Subcutaneous adipose tissue (tissue), 4 donors: Measurements from ENCODE around the gene STXBP6. TPM values are rescaled to one million over a fixed set of nuclear protein-coding genes. Genes with fewer than 3 reads are reported as not detected.

ENCODE experiments used
- total RNA-seq, 4 donors: library from RNA; depleted of rRNA; stranded (reverse); fragments of >200 nt; gene quantifications; one replicate each; pipeline ENCODE4 v1.1.0, GENCODE V29; 2016
- TF ChIP-seq, protein P1 (sequence below): fragments of 450-650 bp; IDR thresholded peaks from one replicate; pipeline ENCODE4 v1.5.1; 2016; ENCODE audit warnings: low read depth, mild to moderate bottlenecking, control low read depth, antibody characterized with exemption, moderate library complexity

Gene STXBP6
- total RNA-seq, 4 donors from 2014 or later: 5.4 to 11.7 (median 9.3) TPM

DNA sequence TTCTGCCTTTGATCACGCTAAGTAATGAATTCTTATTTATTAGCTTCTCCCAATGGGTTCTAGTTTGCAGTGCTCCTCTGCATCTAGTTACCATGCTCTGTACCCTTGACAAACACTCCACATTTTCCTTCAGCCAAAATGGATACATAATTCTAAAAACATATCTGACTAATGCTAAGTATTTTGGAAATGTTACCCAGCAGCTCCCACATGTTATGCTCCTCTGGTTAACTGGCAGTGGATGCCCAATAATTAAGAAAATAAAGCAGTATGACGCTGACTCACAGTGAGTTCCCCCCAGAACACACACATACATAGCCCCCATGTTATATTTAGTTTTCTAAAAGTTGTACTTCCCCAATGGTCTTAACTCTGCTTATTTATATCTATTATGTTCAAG, 74.6 kb downstream of the STXBP6 start:
- TF ChIP-seq, protein P1, sequence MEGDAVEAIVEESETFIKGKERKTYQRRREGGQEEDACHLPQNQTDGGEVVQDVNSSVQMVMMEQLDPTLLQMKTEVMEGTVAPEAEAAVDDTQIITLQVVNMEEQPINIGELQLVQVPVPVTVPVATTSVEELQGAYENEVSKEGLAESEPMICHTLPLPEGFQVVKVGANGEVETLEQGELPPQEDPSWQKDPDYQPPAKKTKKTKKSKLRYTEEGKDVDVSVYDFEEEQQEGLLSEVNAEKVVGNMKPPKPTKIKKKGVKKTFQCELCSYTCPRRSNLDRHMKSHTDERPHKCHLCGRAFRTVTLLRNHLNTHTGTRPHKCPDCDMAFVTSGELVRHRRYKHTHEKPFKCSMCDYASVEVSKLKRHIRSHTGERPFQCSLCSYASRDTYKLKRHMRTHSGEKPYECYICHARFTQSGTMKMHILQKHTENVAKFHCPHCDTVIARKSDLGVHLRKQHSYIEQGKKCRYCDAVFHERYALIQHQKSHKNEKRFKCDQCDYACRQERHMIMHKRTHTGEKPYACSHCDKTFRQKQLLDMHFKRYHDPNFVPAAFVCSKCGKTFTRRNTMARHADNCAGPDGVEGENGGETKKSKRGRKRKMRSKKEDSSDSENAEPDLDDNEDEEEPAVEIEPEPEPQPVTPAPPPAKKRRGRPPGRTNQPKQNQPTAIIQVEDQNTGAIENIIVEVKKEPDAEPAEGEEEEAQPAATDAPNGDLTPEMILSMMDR: no peak

DNA sequence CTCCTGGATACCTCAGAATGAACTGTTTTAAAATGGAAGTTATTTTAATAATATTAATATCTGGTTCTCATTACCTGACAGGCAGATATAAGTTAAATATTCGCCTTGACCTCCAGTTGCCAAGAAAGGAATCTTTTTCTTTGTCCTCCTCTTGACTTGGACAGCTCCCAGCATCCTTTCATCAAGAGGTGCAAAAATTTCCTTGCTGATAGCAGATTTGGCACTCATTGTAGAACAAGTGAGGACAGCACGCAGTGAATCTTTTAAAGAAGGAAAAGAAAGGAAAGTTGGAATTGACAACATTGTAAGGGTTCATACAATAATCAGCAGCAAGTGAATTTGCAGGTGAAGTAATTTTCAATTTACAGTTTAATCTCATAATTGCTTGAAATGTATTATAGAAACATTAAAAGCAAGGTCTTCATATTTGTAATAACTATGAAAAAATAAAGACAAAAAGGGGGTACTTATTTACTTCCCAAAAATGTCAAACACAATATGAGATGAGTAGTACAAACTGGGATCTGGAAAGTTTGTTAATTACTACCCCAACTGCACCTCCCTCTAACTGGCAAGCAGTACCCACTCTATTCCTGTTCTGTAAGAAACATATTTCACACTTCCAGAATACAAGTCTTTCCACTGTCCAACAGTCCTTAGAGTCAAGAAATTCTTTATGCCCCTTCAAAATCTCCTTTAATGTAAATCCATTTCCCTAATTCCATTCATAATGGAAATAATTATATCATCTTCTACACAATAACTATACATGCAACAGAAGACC, 75.2 kb downstream of the STXBP6 start:
- TF ChIP-seq, protein P1: no peak

DNA sequence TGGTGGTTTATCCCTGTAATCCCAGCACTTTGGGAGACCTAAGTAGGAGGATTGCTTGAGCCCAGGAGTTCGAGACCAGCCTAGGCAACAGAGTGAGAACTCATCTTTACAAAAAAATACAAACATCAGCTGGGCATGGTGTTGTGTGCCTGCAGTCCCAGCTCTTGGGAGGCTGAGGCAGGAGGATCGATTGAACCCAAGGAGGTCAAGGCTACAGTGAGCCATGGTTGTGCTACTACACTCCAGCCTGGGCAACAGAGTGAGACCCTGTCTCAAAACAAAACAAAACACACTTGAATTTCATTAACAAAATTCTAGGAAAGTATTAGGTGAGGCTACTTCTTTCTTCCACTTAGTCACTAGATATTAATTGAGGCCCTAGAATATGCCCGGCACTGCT, 77.1 kb downstream of the STXBP6 start:
- TF ChIP-seq, protein P1: no peak

DNA sequence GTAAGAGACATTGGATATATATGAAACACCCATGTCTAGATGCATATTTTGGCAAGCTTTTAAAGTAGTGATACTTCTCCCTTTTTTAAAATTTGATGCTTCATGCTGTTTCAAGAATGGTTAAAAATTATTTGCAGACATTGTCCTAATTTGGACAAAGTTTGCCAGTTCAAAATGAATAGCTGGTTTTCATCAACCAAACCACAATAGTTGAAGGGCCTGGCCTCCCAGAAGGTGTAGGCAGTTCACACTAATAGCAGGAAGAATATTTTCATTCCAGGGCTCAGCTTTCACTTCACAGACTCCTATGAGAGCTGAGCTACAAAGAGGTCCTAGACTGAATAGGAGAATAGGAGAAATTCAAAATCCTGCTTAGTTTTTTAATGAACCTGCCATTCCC, 78.7 kb downstream of the STXBP6 start:
- TF ChIP-seq, protein P1: no peak

DNA sequence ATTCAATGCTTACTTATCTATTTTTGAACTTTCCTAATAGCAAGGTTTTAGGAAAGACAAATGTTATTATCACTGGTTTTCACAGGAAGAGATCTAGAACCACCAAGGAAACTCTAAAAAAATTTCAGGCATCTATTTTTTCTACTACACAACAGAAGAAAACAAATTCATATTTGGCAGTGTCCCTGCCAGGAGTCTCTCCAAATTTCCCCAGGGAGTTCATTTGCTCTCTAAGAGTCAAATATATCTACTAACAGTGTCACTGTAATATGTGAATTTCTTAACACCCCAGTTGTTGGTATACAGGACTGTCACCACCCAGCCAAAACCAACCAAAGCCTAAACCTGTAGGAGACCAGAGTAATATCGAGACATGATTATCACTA, 83.4 kb downstream of the STXBP6 start:
- TF ChIP-seq, protein P1: no peak

DNA sequence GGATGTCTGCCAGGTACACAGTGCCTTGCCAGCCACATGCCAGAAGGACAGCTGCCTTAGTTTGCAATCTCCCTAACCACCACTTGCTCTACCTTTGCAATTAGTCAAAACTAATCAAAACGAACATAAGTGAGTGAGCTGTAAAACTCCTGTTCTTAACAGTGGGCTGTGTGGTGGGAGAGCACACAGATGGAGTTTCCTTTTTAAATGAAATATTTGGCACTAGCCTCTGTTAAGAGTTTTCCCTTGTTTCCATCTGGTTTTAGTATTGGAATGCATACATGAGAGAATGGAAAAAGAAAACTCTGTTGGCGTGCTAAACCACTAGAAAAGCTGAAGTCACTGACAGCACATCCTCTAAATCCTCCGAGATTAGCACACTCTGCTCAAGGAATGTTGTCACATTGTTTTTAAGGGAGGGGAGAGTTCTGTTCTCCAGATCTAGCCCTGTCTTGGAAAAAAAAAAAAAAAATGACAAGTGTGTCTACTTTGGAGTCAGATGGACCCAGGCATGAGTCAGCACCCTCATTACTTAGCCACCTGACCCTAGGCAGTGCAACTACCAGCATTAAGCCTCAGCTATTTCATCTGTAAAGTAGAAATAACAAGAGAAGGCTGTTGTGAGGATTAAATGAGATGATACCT, 83.9 kb downstream of the STXBP6 start:
- TF ChIP-seq, protein P1: no peak

DNA sequence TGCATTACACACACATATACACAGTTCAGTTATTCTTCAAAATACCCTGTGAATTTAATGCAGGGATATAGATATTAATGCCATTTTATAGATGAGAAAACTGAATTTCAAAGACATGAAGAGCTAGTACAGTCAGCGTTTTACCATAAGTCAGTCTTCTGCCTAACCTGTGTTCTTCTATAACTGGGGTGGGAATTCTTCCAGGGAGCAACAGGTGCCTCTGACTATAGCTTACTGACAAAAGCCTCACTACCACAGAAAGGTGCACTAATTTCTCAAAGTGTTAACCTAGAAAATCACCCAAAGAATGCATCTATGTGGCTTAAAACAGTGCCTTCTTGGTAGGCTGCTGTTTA, 84.4 kb downstream of the STXBP6 start:
- TF ChIP-seq, protein P1: no peak
